HEK293 (cell line): ENCODE results near the gene TOMM6.

ENCODE experiments used
- CTCF ChIA-PET: fragments of 350-600 bp; formaldehyde crosslinking; extraction: SDS; loops from one replicate; lab custom pipeline; 2021; ENCODE audit warnings: antibody characterized with exemption; lab: Yijun Ruan, JAX
- POLR2A ChIA-PET: fragments of 300-600 bp; formaldehyde crosslinking; extraction: SDS; loops from one replicate; lab custom pipeline; 2020; ENCODE audit warnings: antibody characterized with exemption, inconsistent platforms; lab: Yijun Ruan, JAX
- H3K27ac ChIP-seq: fragments of 200-500 bp; sonication (Bioruptor generic); 2 replicates; pipeline ENCODE4 v1.5.1; 2014; ENCODE audit warnings: low read depth, low read length, control low read depth, inconsistent platforms; ENCODE audit errors: extremely low read depth
- H3K36me3 ChIP-seq, 2 experiments: fragments of 200-500 bp in 1 of 2; sonication (Bioruptor generic) in 1 of 2; 1 replicate in 1 of 2; 2 replicates in 1 of 2; pipeline ENCODE4 v1.5.1; 2014 to 2017; ENCODE audit warnings: inconsistent platforms in 2 of 2, low read length in 2 of 2; ENCODE audit not compliant: control insufficient read depth in 2 of 2, insufficient read depth in 1 of 2
- H3K4me1 ChIP-seq: fragments of 200-500 bp; sonication (Bioruptor generic); 2 replicates; pipeline ENCODE4 v1.5.1; 2014; ENCODE audit warnings: mild to moderate bottlenecking, low read length, inconsistent platforms; ENCODE audit not compliant: control insufficient read depth, insufficient read depth
- H3K4me3 ChIP-seq: 2 replicates; pipeline ENCODE4 v1.5.1; 2011; ENCODE audit warnings: low read depth, mild to moderate bottlenecking, control low read depth, low read length, moderate library complexity
- H3K9me3 ChIP-seq: fragments of 200-500 bp; sonication (Bioruptor generic); 2 replicates; pipeline ENCODE4 v1.5.1; 2014; ENCODE audit warnings: low read depth, low read length, inconsistent platforms; ENCODE audit not compliant: control insufficient read depth, insufficient read depth
- EGR2 ChIP-seq: fragments of 450-650 bp; formaldehyde crosslinking; IDR thresholded peaks from 2 replicates; pipeline ENCODE4 v1.5.1; 2016; ENCODE audit warnings: low read depth, missing biosample characterization, missing genetic modification characterization
- INSM2 ChIP-seq: fragments of 450-650 bp; formaldehyde crosslinking; IDR thresholded peaks from 2 replicates; pipeline ENCODE4 v1.5.1; 2016; ENCODE audit warnings: missing biosample characterization, missing genetic modification characterization
- MZF1 ChIP-seq: fragments of 450-650 bp; formaldehyde crosslinking; IDR thresholded peaks from 2 replicates; pipeline ENCODE4 v1.5.1; 2017; ENCODE audit warnings: missing biosample characterization, missing genetic modification characterization, borderline replicate concordance
- SCRT2 ChIP-seq: fragments of 450-650 bp; formaldehyde crosslinking; IDR thresholded peaks from 2 replicates; pipeline ENCODE4 v1.5.1; 2016; ENCODE audit warnings: missing biosample characterization, missing genetic modification characterization
- SP2 ChIP-seq: fragments of 450-650 bp; formaldehyde crosslinking; IDR thresholded peaks from 2 replicates; pipeline ENCODE4 v1.5.1; 2016; ENCODE audit warnings: missing biosample characterization, missing genetic modification characterization
- ZBTB21 ChIP-seq: fragments of 450-650 bp; formaldehyde crosslinking; IDR thresholded peaks from 2 replicates; pipeline ENCODE4 v1.5.1; 2017; ENCODE audit warnings: missing biosample characterization, missing genetic modification characterization
- ZBTB6 ChIP-seq: fragments of 450-650 bp; formaldehyde crosslinking; IDR thresholded peaks from 2 replicates; pipeline ENCODE4 v1.5.1; 2017; ENCODE audit warnings: missing biosample characterization, missing genetic modification characterization
- ZFHX2 ChIP-seq: fragments of 450-650 bp; formaldehyde crosslinking; conservative IDR thresholded peaks from 2 replicates; pipeline ENCODE4 v1.5.1; 2016; ENCODE audit warnings: missing biosample characterization, missing genetic modification characterization
- ZNF2 ChIP-seq: fragments of 450-650 bp; formaldehyde crosslinking; IDR thresholded peaks from 2 replicates; pipeline ENCODE4 v1.5.1; 2016; ENCODE audit warnings: missing biosample characterization, missing genetic modification characterization
- ZNF341 ChIP-seq: fragments of 450-650 bp; formaldehyde crosslinking; IDR thresholded peaks from 2 replicates; pipeline ENCODE4; 2016; ENCODE audit warnings: low read depth, missing biosample characterization, missing genetic modification characterization
- ZNF433 ChIP-seq: fragments of 450-650 bp; formaldehyde crosslinking; IDR thresholded peaks from 2 replicates; pipeline ENCODE4 v1.5.1; 2016; ENCODE audit warnings: missing biosample characterization, missing genetic modification characterization, low read depth
- ZNF707 ChIP-seq: fragments of 450-650 bp; formaldehyde crosslinking; IDR thresholded peaks from 2 replicates; pipeline ENCODE4 v1.5.1; 2016; ENCODE audit warnings: missing biosample characterization, missing genetic modification characterization
- TF ChIP-seq, protein P1 (sequence below): fragments of 450-650 bp; formaldehyde crosslinking; IDR thresholded peaks from 2 replicates; pipeline ENCODE4 v1.5.1; 2016; ENCODE audit warnings: missing biosample characterization, missing genetic modification characterization
- TF ChIP-seq, protein P2 (sequence below): fragments of 450-650 bp; formaldehyde crosslinking; IDR thresholded peaks from 2 replicates; pipeline ENCODE4 v1.5.1; 2017; ENCODE audit warnings: missing biosample characterization, missing genetic modification characterization
- TF ChIP-seq, protein P3 (sequence below): fragments of 450-650 bp; formaldehyde crosslinking; IDR thresholded peaks from 2 replicates; pipeline ENCODE4 v1.5.1; 2016; ENCODE audit warnings: missing biosample characterization, missing genetic modification characterization
- TF ChIP-seq, protein P4 (sequence below): fragments of 450-650 bp; formaldehyde crosslinking; IDR thresholded peaks from 2 replicates; pipeline ENCODE4 v1.5.1; 2016; ENCODE audit warnings: missing biosample characterization, missing genetic modification characterization
- TF ChIP-seq, protein P5 (sequence below): fragments of 450-650 bp; IDR thresholded peaks from 2 replicates; pipeline ENCODE4 v1.5.1; 2018; ENCODE audit warnings: missing biosample characterization, missing genetic modification characterization

The TOMM6 gene

GRCh38 chr6:41757931-41758640 lies 29.4 kb upstream of the TOMM6 start:
- TF ChIP-seq ZNF707 (tag by site-specific recombination) (no peak), ZFHX2 (tag by site-specific recombination) (peak; percentile 83), EGR2 (tag by site-specific recombination) (peak; percentile 86), SCRT2 (peak; percentile 75)
- ChIA-PET CTCF (interaction anchor here (0.7 kb wide), 1 partner anchor 163 kb away, joined by 4 read pairs; the partner anchor contains the start of gene MED20), POLR2A (no interaction called here)
- H3K4me1 ChIP-seq = no peaks in the 10 kb centered on the region
- no peak overlapping the region for H3K4me3 ChIP-seq
- H3K27ac ChIP-seq = no peak overlapping the region
- H3K9me3 ChIP-seq = no peaks in the 10 kb centered on the region
- H3K36me3 ChIP-seq = no peaks in the 10 kb centered on the region

DNA sequence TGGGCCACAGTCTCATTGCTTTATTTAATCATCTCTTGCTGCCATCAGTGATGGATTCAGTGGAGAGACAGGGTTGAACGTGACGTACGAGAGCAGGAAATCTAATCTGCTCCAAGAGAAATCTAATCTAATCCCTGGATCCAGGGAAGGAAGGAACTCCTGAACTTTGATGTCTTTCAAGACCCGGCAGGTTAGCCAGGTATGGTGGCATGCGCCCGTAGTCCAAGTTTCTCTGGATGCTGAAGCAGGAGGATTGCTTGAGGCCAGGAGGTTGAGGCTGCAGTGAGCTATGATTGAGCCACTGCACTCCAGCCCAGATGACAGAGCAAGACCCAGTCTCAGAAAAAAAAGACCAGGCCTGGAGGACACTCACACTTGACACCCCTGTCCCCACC lies 28.9 kb upstream of the TOMM6 start:
- Histone ChIP-seq H3K36me3 (no peaks in the 10 kb centered on the region), H3K4me3 (no peak overlapping the region), H3K9me3 (no peaks in the 10 kb centered on the region), H3K27ac (no peak overlapping the region), H3K4me1 (no peaks in the 10 kb centered on the region)
- ChIA-PET CTCF (no interaction called here), POLR2A (no interaction called here)
- TF ChIP-seq, protein P1, sequence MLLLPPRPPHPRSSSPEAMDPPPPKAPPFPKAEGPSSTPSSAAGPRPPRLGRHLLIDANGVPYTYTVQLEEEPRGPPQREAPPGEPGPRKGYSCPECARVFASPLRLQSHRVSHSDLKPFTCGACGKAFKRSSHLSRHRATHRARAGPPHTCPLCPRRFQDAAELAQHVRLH (tag by site-specific recombination) = no peak
- TF ChIP-seq ZBTB6 = peak; percentile 21; the same call in 1 of the 2 replicates
- TF ChIP-seq, protein P2, sequence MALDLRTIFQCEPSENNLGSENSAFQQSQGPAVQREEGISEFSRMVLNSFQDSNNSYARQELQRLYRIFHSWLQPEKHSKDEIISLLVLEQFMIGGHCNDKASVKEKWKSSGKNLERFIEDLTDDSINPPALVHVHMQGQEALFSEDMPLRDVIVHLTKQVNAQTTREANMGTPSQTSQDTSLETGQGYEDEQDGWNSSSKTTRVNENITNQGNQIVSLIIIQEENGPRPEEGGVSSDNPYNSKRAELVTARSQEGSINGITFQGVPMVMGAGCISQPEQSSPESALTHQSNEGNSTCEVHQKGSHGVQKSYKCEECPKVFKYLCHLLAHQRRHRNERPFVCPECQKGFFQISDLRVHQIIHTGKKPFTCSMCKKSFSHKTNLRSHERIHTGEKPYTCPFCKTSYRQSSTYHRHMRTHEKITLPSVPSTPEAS = no peak
- TF ChIP-seq, protein P3, sequence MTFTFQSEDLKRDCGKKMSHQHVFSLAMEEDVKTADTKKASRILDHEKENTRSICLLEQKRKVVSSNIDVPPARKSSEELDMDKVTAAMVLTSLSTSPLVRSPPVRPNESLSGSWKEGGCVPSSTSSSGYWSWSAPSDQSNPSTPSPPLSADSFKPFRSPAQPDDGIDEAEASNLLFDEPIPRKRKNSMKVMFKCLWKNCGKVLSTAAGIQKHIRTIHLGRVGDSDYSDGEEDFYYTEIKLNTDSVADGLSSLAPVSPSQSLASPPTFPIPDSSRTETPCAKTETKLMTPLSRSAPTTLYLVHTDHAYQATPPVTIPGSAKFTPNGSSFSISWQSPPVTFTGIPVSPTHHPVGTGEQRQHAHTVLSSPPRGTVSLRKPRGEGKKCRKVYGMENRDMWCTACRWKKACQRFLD (tag by site-specific recombination) = no peak
- TF ChIP-seq, protein P4, sequence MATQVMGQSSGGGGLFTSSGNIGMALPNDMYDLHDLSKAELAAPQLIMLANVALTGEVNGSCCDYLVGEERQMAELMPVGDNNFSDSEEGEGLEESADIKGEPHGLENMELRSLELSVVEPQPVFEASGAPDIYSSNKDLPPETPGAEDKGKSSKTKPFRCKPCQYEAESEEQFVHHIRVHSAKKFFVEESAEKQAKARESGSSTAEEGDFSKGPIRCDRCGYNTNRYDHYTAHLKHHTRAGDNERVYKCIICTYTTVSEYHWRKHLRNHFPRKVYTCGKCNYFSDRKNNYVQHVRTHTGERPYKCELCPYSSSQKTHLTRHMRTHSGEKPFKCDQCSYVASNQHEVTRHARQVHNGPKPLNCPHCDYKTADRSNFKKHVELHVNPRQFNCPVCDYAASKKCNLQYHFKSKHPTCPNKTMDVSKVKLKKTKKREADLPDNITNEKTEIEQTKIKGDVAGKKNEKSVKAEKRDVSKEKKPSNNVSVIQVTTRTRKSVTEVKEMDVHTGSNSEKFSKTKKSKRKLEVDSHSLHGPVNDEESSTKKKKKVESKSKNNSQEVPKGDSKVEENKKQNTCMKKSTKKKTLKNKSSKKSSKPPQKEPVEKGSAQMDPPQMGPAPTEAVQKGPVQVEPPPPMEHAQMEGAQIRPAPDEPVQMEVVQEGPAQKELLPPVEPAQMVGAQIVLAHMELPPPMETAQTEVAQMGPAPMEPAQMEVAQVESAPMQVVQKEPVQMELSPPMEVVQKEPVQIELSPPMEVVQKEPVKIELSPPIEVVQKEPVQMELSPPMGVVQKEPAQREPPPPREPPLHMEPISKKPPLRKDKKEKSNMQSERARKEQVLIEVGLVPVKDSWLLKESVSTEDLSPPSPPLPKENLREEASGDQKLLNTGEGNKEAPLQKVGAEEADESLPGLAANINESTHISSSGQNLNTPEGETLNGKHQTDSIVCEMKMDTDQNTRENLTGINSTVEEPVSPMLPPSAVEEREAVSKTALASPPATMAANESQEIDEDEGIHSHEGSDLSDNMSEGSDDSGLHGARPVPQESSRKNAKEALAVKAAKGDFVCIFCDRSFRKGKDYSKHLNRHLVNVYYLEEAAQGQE (tag by site-specific recombination) = no peak
- TF ChIP-seq MZF1 (tag by site-specific recombination) = no peak

GRCh38 chr6:41759106-41759904 lies 28.2 kb upstream of the TOMM6 start:
- Histone ChIP-seq H3K27ac (no peak overlapping the region), H3K4me3 (no peak overlapping the region), H3K36me3 (no peaks in the 10 kb centered on the region), H3K4me1 (no peaks in the 10 kb centered on the region), H3K9me3 (no peaks in the 10 kb centered on the region)
- CTCF ChIA-PET = no interaction called here
- TF ChIP-seq, protein P5, sequence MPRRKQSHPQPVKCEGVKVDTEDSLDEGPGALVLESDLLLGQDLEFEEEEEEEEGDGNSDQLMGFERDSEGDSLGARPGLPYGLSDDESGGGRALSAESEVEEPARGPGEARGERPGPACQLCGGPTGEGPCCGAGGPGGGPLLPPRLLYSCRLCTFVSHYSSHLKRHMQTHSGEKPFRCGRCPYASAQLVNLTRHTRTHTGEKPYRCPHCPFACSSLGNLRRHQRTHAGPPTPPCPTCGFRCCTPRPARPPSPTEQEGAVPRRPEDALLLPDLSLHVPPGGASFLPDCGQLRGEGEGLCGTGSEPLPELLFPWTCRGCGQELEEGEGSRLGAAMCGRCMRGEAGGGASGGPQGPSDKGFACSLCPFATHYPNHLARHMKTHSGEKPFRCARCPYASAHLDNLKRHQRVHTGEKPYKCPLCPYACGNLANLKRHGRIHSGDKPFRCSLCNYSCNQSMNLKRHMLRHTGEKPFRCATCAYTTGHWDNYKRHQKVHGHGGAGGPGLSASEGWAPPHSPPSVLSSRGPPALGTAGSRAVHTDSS = no peak
- TF ChIP-seq ZNF341 (no peak), ZBTB21 (tag by site-specific recombination) (no peak), ZNF2 (tag by site-specific recombination) (no peak), SP2 (tag by site-specific recombination) (no peak), ZNF707 (tag by site-specific recombination) (no peak), INSM2 (tag by site-specific recombination) (no peak), ZNF433 (tag by site-specific recombination) (no peak)
- POLR2A ChIA-PET = no interaction called here
